ENCODE measurements around the gene BCL7A. TPM values are rescaled to one million over a fixed set of nuclear protein-coding genes. Genes with fewer than 3 reads are reported as not detected.
A peak's percentile ranks its signal among the peaks of the same experiment; 100 is the strongest.

Gene BCL7A
- total and polyA plus RNA-seq, 2 of the 8 experiments (the other 6 are each of a cell fraction or from before 2014, with no cell fraction given), result 11.9 to 12.7 TPM

DNA sequence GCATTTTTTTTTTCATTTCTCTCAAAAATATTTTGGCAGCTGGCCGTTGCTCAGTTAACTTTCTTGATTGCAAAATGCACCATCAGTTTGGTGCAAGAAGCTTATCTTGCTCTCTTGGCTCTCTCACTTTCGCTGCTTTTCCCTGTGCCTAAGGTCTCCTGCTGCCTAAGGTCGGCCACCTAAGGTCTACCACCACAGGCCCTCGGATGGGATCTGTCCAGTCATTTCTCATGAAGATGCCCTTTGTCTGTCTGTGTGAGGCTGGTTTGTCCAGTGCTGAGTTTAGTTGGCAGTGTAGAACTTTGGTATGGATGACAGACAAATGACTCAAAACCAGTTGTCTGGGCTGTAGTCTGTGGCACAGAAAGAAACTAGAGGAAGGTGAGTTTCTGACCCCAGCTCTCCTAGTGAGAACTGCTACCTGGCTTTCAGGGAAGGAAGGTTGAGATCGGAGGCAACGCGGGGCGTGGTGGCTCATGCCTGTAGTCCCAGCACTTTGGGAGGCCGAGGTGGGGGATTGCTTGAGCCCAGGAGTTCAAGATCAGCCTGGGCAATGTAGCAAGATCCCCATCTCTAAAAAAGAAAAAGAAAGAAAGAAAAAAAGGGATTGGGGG is 59.5 kb downstream of the BCL7A start:
- ChIA-PET CTCF (ENCODE audit: partially characterized antibody) (interaction anchor here (1.0 to 3.8 kb wide), 10 partner anchors 11 to 110 kb away, joined by 3 to 26 read pairs (median 4); no protein-coding TSS in a partner anchor), POLR2A (ENCODE audit: partially characterized antibody) (interaction anchor here (0.9 to 2.5 kb wide), 9 partner anchors 8 to 193 kb away, joined by 3 to 15 read pairs (median 4); partner anchors contain the start of gene PSMD9)
- FAIRE-seq (no peak), DNase-seq (ENCODE audit: low read depth in 1 of 2, low spot score in 2 of 2) (no peak)
- Histone ChIP-seq H3K4ac (replicated peaks; ENCODE audit: insufficient read length, low read depth, low read length) (no peak overlapping the region), H3K23me2 (ENCODE audit: low read depth, low read length) (peaks cover 13% of the 10 kb centered on the region; the same call in 1 of the 2 replicates), H3K4me1 (replicated peaks in 1 of 4; ENCODE audit: control insufficient read depth in 3 of 4, insufficient read depth in 4 of 4, low read length in 3 of 4) (peaks cover 4 to 8% (median 5%) of the 10 kb centered on the region in 4 experiments; a peak in 5 of 7 replicates), H3K14ac (ENCODE audit: insufficient read length) (no peak overlapping the region), H3K9me3 (ENCODE audit: insufficient read depth in 2 of 2, low read depth in 1 of 2, low read length in 1 of 2) (no peaks in the 10 kb centered on the region), H4K5ac (ENCODE audit: insufficient read length, low read depth, low read length) (no peak overlapping the region), H4K91ac (replicated peaks; ENCODE audit: insufficient read length, low read length) (no peak overlapping the region), H2BK120ac (replicated peaks; ENCODE audit: low read depth, low read length) (no peak overlapping the region), H2AFZ (ENCODE audit: low read length) (no peak overlapping the region), H2BK12ac (ENCODE audit: low read depth, low read length) (0 out of 2 replicates have a peak overlapping the region, but pooled peaks have one; percentile 50), H3K9ac (replicated peaks in 1 of 4; ENCODE audit: extremely low read depth in 1 of 4, low read depth in 3 of 4, low read length in 3 of 4) (0 out of 7 replicates have a peak overlapping the region, but pooled peaks of 1 of the 4 experiments have one; percentile 10), H3K79me1 (ENCODE audit: low read depth, low read length) (peaks cover 11% of the 10 kb centered on the region; the same call in 1 of the 2 replicates), H3K27ac (ENCODE audit: low read depth, low read length) (no peak overlapping the region), H3K79me2 (ENCODE audit: control insufficient read depth in 1 of 2, insufficient read depth in 2 of 2, low read length in 2 of 2) (peaks cover 4 to 21% of the 10 kb centered on the region in 2 experiments; a peak in 3 of 4 replicates), H3K56ac (replicated peaks; ENCODE audit: insufficient read length, low read depth, low read length) (no peak overlapping the region), H3K27me3 (replicated peaks in 1 of 4; ENCODE audit: control insufficient read depth in 3 of 4, extremely low read depth in 1 of 4, insufficient read depth in 3 of 4, low read length in 3 of 4) (peaks cover 4 to 21% (median 19%) of the 10 kb centered on the region in 4 experiments; a peak in 6 of 7 replicates), H3K4me2 (ENCODE audit: insufficient read depth in 1 of 2, low read depth in 2 of 2, low read length in 2 of 2) (peak overlapping the region in 1 of 2 experiments; percentile 98; a peak in 1 of 4 replicates), H2AK5ac (ENCODE audit: low read depth, low read length) (peak overlapping the region; percentile 82; the same call in 1 of the 2 replicates), H4K8ac (ENCODE audit: extremely low read depth, insufficient read depth, low read length) (no peak overlapping the region), H2BK20ac (ENCODE audit: low read length) (no peak overlapping the region), H2BK5ac (ENCODE audit: low read depth, low read length) (no peak overlapping the region), H2BK15ac (ENCODE audit: low read length) (no peak overlapping the region), H3K36me3 (ENCODE audit: control insufficient read depth in 2 of 4, insufficient read depth in 4 of 4, low read length in 3 of 4) (peaks cover 0 to 5% (median 0%) of the 10 kb centered on the region in 4 experiments; a peak in 2 of 8 replicates), H3K18ac (ENCODE audit: extremely low read depth, low read length) (no peak overlapping the region), H3K4me3 (ENCODE audit: extremely low read depth in 1 of 4, insufficient read depth in 2 of 4, low read depth in 3 of 4, low read length in 4 of 4) (no peak overlapping the region), H4K20me1 (replicated peaks in 1 of 2; ENCODE audit: control insufficient read depth in 1 of 2, insufficient read depth in 2 of 2, low read length in 2 of 2) (peaks cover 0 to 4% of the 10 kb centered on the region in 2 experiments), H3K23ac (ENCODE audit: insufficient read length) (no peak overlapping the region)
- TF ChIP-seq TBP (IDR thresholded peaks at IDR 0.05; ENCODE audit: low read depth, low read length) (no peak), TAF1 (IDR thresholded peaks at IDR 0.05; ENCODE audit: low read depth, low read length) (no peak)
- TF ChIP-seq, protein P1, sequence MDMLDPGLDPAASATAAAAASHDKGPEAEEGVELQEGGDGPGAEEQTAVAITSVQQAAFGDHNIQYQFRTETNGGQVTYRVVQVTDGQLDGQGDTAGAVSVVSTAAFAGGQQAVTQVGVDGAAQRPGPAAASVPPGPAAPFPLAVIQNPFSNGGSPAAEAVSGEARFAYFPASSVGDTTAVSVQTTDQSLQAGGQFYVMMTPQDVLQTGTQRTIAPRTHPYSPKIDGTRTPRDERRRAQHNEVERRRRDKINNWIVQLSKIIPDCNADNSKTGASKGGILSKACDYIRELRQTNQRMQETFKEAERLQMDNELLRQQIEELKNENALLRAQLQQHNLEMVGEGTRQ (IDR thresholded peaks at IDR 0.05; ENCODE audit: low read length), result no peak
- 91% methylated on average over 9 of the region's 9 CpGs; no CpG with 5 or more reads in 1 of the 2 experiments for WGBS, 2 experiments (ENCODE audit: extremely low coverage in 1 of 2, insufficient coverage in 1 of 2, insufficient read length in 1 of 2, insufficient replicate concordance in 2 of 2, low coverage in 1 of 2, low lambda C conversion rate in 2 of 2, missing lambda C conversion rate in 1 of 2)
